Skeletal muscle tissue (tissue), 4 donors: Measurements from ENCODE around the gene ZNF280C. TPM values are rescaled to one million over a fixed set of nuclear protein-coding genes. Genes with fewer than 3 reads are reported as not detected.
"Not testable (repeated sequence)": the region's sequence is repeated elsewhere in the genome, so short reads cannot be mapped to it uniquely, and the experiment has no call there.

Source experiments
- H3K27ac ChIP-seq: one replicate; pipeline ENCODE4 v1.7.0; 2013; ENCODE audit warnings: mild to moderate bottlenecking, low read depth, low read length, inconsistent platforms
- H3K27me3 ChIP-seq, 3 donors: one replicate each; pipeline ENCODE4 v1.7.0; 2013; ENCODE audit warnings: low read length in 3 of 3; ENCODE audit not compliant: control insufficient read depth in 3 of 3, insufficient read depth in 3 of 3
- H3K36me3 ChIP-seq, 3 donors: one replicate each; pipeline ENCODE4 v1.7.0; 2013; ENCODE audit warnings: low read length in 3 of 3; ENCODE audit not compliant: control insufficient read depth in 3 of 3, insufficient read depth in 3 of 3
- H3K4me1 ChIP-seq, 3 donors: one replicate each; pipeline ENCODE4 v1.7.0; 2013; ENCODE audit warnings: low read length in 3 of 3, mild to moderate bottlenecking in 3 of 3; ENCODE audit not compliant: control insufficient read depth in 3 of 3, insufficient read depth in 3 of 3
- H3K4me3 ChIP-seq, 3 donors: one replicate each; pipeline ENCODE4 v1.7.0; 2013; ENCODE audit warnings: low read length in 3 of 3
- H3K9ac ChIP-seq, 3 donors: one replicate each; pipeline ENCODE4 v1.7.0; 2013; ENCODE audit warnings: low read length in 3 of 3, mild to moderate bottlenecking in 3 of 3, moderate library complexity in 2 of 3, low read depth in 1 of 3
- H3K9me3 ChIP-seq, 3 donors: one replicate each; pipeline ENCODE4 v1.7.0; 2013; ENCODE audit warnings: low read length in 3 of 3; ENCODE audit not compliant: control insufficient read depth in 3 of 3
- total RNA-seq: library from RNA; depleted of rRNA; stranded (reverse); fragments of >200 nt; gene quantifications from one replicate; pipeline ENCODE4 v1.2.3, GENCODE V29; 2014
- donor health status: Osteomylitis.

ZNF280C gene
- total RNA-seq, 1 donor from 2014 or later, result 5.7 TPM

- Histone ChIP-seq H3K27ac (no peak overlapping the region), H3K9me3 (no peaks in the 10 kb centered on the region), H3K9ac (no peak overlapping the region), H3K4me3 (no peak overlapping the region), H3K27me3 (no peaks in the 10 kb centered on the region), H3K36me3 (no peaks in the 10 kb centered on the region), H3K4me1 (no peaks in the 10 kb centered on the region)
These were observed 18.5 kb upstream of the ZNF280C start for GRCh38 chrX:130287071-130287770.

GRCh38 chrX:130285710-130286109 lies 17.0 kb upstream of the ZNF280C start:
- Histone ChIP-seq H3K27me3 (no peaks in the 10 kb centered on the region), H3K36me3 (no peaks in the 10 kb centered on the region), H3K4me3 (no peak overlapping the region), H3K9ac (no peak overlapping the region), H3K9me3 (no peaks in the 10 kb centered on the region), H3K4me1 (no peaks in the 10 kb centered on the region), H3K27ac (no peak overlapping the region)

- Histone ChIP-seq H3K9ac (no peak overlapping the region), H3K4me1 (no peaks in the 10 kb centered on the region), H3K9me3 (no peaks in the 10 kb centered on the region), H3K27ac (no peak overlapping the region), H3K36me3 (no peaks in the 10 kb centered on the region), H3K27me3 (no peaks in the 10 kb centered on the region), H3K4me3 (no peak overlapping the region)
These were observed 16.4 kb upstream of the ZNF280C start for GRCh38 chrX:130285069-130285620.

DNA sequence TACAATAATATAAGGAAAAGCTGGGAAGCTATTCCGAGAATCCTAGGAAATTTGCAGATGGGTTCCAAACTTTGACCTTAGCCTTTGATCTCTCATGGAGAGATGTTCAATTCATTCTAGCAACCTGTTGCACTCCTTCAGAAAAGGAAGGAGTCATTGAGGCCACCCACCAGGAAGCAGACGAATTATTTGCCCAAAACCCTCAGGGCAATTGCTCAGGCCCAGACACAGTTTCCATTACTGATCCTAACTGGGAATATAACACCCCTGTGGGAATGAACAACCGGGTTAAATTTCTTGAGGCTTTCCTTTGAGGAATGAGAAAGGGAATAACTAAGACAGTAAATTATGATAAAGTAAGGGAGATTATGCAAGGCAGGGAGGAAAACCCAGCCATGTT lies 13.5 kb upstream of the ZNF280C start:
- Histone ChIP-seq H3K36me3 (no peaks in the 10 kb centered on the region), H3K9me3 (no peaks in the 10 kb centered on the region), H3K4me3 (no peak overlapping the region), H3K9ac (no peak overlapping the region), H3K27me3 (no peaks in the 10 kb centered on the region), H3K27ac (no peak overlapping the region), H3K4me1 (no peaks in the 10 kb centered on the region)

DNA sequence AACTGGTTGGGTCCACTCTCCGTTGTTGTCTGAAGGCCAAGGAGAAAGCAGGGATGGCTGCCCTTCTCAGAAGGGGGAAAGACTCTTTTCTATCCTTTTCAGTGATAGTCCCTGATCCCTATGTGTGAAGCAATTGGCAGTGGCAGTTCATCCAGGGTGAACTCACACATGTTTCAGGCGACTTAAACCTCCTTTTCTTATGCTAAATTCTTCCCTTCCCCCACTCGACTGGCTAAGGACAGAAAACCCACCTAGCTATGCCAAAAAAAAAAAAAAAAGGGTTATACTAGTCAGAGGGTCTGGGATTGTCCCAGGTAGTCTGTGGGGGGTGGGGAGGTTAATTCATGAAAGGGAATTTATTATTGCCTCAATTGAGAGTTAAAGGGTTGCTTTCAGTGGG lies 12.2 kb upstream of the ZNF280C start:
- no peak overlapping the region for H3K27ac ChIP-seq
- H3K9me3 ChIP-seq, result no peaks in the 10 kb centered on the region
- no peak overlapping the region for H3K4me3 ChIP-seq
- H3K27me3 ChIP-seq, result no peaks in the 10 kb centered on the region
- H3K36me3 ChIP-seq, result no peaks in the 10 kb centered on the region
- no peaks in the 10 kb centered on the region for H3K4me1 ChIP-seq
- no peak overlapping the region for H3K9ac ChIP-seq

DNA sequence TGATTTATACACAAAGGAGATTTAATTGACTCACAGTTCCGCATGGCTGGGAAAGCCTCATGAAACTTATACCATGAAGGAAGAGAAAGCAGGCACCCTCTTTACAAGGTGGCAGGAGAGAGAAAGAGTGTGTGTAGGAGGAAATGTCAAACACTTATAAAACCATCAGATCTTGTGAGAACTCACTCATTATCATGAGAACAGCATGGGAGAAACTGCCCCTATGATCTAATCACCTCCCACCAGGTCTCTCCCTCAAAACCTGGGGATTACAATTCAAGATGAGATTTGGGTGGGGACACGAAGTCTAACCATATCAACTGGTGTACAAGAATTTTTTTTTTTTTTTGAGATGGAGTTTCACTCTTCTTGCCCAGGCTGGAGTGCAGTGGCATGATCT lies 3.6 kb upstream of the ZNF280C start:
- not testable (repeated sequence) for H3K4me1 ChIP-seq, H3K27ac ChIP-seq, H3K36me3 ChIP-seq, H3K9ac ChIP-seq, H3K4me3 ChIP-seq, H3K9me3 ChIP-seq, H3K27me3 ChIP-seq

GRCh38 chrX:130269391-130269790 lies 692 bp upstream of the ZNF280C start:
- H3K36me3 ChIP-seq, H3K4me3 ChIP-seq, H3K4me1 ChIP-seq, H3K9ac ChIP-seq, H3K27ac ChIP-seq, H3K9me3 ChIP-seq, H3K27me3 ChIP-seq: not testable (repeated sequence)

- Histone ChIP-seq H3K9me3 (no peaks in the 10 kb centered on the region), H3K27ac (peak overlapping the region; percentile 68), H3K4me3 (peak overlapping the region; percentile 38 to 81 (median 75)), H3K4me1 (peaks cover 0 to 3% (median 0%) of the 10 kb centered on the region in 3 donors), H3K27me3 (no peaks in the 10 kb centered on the region), H3K36me3 (no peaks in the 10 kb centered on the region), H3K9ac (peak overlapping the region; percentile 66 to 79 (median 66))
These were observed 697 bp downstream of the ZNF280C start for GRCh38 chrX:130267956-130268448.

DNA sequence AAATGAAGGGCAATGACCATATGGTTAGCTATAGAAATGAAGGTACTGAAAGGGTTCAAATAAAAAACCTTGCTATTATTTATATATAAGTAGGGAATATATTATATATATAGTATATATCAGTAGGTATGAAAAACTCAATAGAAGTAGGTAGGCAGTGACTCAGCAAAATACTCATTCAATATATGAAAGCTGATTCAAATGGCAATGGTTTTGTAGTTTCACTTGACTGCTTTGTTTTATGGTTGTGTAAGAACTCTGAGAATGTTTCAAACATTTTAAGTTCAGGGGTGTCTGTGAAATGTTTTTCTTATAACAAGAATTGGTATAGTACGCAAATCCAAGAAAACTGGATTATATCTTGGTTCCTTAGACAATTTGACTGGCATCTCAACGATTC lies 4.1 kb downstream of the ZNF280C start:
- Histone ChIP-seq H3K36me3 (no peaks in the 10 kb centered on the region), H3K4me3 (no peak overlapping the region), H3K27me3 (no peaks in the 10 kb centered on the region), H3K4me1 (peaks cover 0 to 3% (median 2%) of the 10 kb centered on the region in 3 donors), H3K9ac (no peak overlapping the region), H3K9me3 (no peaks in the 10 kb centered on the region), H3K27ac (no peak overlapping the region)

DNA sequence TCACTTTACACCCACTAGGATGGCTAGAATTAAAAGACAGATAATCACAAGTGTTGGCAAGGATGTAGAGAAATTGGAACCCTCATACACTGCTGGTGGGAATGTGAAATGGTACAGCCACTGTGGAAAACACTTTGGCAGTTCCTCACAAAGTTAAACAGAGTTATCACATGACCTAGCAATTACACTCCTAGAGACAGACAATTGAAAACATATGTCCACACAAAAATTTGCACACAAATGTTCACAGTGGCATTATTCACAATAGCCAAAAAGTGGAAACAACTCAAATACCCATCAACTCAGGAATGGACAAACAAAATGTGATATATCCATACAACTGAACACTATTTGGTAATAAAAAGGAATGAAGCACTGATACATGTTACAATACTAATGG lies 5.7 kb downstream of the ZNF280C start:
- Histone ChIP-seq H3K9ac (no peak overlapping the region), H3K36me3 (no peaks in the 10 kb centered on the region), H3K4me1 (peaks cover 0 to 3% (median 2%) of the 10 kb centered on the region in 3 donors), H3K4me3 (no peak overlapping the region), H3K9me3 (no peaks in the 10 kb centered on the region), H3K27me3 (no peaks in the 10 kb centered on the region), H3K27ac (no peak overlapping the region)
